Fibroblast of lung (primary cell): ENCODE results near the gene KLHDC7B.

Source experiments
- EZH2 ChIP-seq: IDR thresholded peaks from 2 replicates; pipeline ENCODE4 v1.5.1; 2012; ENCODE audit warnings: low read length, control low read depth, mild to moderate bottlenecking; ENCODE audit errors: missing control alignments
- TF ChIP-seq, protein P1 (sequence below), 2 donors: IDR thresholded peaks in 1 of 2; conservative IDR thresholded peaks in 1 of 2; 1 replicate in 1 of 2; 2 replicates in 1 of 2; pipeline ENCODE4 v1.5.1; 2011 to 2012; ENCODE audit warnings: low read length in 2 of 2, control low read depth in 1 of 2, inconsistent platforms in 1 of 2, low read depth in 1 of 2, mild to moderate bottlenecking in 1 of 2

DNA sequence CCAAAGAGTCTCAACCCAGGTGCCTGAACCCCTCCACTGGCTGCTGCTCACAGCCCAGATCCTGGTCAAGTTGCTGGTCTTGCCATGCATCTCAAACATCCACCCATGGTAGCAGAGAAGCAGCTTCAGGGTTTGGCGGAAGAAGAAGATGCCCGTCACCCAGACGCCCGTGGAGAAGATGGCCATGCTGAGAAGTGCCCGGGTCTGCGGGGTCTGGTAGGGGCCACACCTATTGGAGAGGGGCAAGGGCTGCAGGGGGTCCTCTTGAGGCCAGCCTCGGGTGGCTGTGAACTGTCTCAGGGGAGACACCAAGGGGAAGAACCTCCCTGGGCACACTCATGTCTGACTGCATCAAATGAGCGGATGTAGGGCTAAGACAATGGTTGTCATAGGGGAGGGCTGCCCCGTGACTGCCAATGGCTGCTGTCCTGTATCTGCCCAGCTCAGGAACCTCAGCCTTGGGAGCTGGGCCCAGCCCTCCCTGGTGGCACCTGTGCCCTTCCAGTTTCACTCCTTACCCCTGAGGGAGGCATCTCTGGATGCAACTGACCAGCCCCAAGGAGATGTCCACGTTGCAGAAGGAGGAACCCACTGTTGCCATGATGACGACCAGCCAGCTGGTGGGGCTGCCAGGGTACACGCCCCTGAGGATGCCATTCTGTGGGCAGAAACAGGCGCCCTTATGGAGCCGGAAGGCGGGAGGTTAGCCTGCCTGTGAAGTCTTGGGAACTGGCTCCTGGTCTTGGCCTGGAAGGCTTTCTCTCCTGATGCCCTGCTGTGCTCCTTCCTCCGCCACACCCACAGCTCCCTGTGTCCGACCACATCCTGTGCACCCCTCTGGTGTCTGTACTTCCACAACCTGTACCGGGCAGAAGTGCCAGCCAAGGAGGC is 31.4 kb downstream of the KLHDC7B start:
- TF ChIP-seq, protein P1, sequence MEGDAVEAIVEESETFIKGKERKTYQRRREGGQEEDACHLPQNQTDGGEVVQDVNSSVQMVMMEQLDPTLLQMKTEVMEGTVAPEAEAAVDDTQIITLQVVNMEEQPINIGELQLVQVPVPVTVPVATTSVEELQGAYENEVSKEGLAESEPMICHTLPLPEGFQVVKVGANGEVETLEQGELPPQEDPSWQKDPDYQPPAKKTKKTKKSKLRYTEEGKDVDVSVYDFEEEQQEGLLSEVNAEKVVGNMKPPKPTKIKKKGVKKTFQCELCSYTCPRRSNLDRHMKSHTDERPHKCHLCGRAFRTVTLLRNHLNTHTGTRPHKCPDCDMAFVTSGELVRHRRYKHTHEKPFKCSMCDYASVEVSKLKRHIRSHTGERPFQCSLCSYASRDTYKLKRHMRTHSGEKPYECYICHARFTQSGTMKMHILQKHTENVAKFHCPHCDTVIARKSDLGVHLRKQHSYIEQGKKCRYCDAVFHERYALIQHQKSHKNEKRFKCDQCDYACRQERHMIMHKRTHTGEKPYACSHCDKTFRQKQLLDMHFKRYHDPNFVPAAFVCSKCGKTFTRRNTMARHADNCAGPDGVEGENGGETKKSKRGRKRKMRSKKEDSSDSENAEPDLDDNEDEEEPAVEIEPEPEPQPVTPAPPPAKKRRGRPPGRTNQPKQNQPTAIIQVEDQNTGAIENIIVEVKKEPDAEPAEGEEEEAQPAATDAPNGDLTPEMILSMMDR (conservative IDR thresholded peaks at IDR 0.05 in 1 of 2, IDR thresholded peaks at IDR 0.05 in 1 of 2; ENCODE audit: low read depth in 1 of 2, low read length in 2 of 2), result no peak
- TF ChIP-seq EZH2, result no peak
